ENCODE data around the gene PPFIBP1. TPM values are rescaled to one million over a fixed set of nuclear protein-coding genes. Genes with fewer than 3 reads are reported as not detected.
A peak's percentile ranks its signal among the peaks of the same experiment; 100 is the strongest.

Gene PPFIBP1
- total and polyA plus RNA-seq, 8 donors: 6.6 to 254 (median 50.0) TPM

DNA sequence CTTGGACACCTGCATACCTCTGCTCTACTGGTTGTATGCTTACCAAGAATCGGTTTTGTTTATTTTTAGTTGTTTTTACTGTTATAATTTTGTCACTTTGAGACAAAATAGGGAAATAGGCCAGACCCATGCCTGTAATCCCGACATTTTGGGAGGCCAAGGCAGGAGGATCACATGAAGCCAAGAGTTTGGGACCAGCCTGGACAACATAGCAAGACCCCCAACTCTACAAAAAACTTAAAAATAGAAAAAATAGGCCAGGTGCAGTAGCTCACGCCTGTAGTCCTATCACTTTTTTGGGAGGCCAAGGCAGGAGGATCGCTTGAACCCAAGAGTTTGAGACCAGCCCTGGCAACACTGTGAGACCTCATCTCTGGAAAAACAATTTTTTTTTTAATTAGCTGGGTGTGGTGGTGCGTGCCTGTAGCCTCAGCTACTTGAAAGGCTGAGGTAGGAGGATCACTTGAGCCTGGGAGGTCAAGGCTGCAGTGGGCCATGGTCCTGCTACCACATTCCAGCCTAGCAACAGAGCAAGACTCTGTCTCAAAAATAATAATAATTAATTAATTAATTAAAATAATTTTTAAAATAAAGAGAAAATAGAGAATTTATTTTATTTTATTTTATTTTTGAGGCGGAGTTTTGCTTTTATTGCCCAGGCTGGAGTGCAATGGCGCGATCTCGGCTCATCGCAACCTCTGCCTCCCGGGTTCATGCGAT, 185.4 kb downstream of the PPFIBP1 start:
- 58 to 86% (median 81%) methylated on average over 12 of the region's 12 CpGs for WGBS, 5 donors
- H3K36me3 ChIP-seq: peaks cover 0 to 7% (median 1%) of the 10 kb centered on the region in 4 donors
- H3K4me3 ChIP-seq: peak overlapping the region; percentile 73 to 97 (median 90)
- peaks cover 12 to 29% (median 26%) of the 10 kb centered on the region in 4 donors for H3K4me1 ChIP-seq
- TF ChIP-seq POLR2AphosphoS5 (IDR thresholded peaks at IDR 0.05): no peak
- TF ChIP-seq, protein P1, sequence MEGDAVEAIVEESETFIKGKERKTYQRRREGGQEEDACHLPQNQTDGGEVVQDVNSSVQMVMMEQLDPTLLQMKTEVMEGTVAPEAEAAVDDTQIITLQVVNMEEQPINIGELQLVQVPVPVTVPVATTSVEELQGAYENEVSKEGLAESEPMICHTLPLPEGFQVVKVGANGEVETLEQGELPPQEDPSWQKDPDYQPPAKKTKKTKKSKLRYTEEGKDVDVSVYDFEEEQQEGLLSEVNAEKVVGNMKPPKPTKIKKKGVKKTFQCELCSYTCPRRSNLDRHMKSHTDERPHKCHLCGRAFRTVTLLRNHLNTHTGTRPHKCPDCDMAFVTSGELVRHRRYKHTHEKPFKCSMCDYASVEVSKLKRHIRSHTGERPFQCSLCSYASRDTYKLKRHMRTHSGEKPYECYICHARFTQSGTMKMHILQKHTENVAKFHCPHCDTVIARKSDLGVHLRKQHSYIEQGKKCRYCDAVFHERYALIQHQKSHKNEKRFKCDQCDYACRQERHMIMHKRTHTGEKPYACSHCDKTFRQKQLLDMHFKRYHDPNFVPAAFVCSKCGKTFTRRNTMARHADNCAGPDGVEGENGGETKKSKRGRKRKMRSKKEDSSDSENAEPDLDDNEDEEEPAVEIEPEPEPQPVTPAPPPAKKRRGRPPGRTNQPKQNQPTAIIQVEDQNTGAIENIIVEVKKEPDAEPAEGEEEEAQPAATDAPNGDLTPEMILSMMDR (IDR thresholded peaks at IDR 0.05): no peak
- no peak for DNase-seq
- intact Hi-C loops (cut with DNase I; ENCODE audit: low total_unique reads): no loop called here
- no peaks in the 10 kb centered on the region for H3K9me3 ChIP-seq
- no peaks in the 10 kb centered on the region for H3K27me3 ChIP-seq
- H3K27ac ChIP-seq: peak overlapping the region; percentile 75 to 90 (median 87)

DNA sequence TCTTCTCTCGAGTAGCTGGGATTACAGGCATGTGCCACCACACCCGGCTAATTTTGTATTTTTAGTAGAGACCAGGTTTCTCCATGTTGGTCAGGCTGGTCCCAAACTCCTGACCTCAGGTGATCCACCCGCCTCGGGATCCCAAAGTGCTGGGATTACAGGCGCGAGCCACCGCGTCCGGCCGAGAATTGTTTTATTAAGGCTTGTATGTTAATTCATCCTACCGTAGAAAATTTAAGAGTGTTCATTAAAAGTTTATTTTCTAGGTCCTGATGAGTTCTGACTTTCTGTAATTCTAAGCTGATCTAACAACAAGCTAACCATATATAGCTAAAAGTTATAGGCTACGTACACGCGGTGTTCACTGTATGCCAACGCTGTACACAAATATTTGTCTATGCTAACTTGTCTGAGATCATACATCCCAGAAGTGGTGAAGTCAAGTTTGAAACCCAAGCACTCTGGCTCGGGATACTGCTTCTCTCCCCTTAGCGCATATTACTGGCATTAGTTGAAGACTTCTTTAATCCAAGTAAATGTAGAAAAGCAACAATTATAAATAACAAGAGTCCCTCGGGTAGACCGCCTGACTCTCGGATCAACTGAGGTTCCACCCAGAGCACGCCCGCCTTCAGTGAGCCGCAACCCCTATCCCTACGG, 186.1 kb downstream of the PPFIBP1 start:
- peaks cover 12 to 29% (median 26%) of the 10 kb centered on the region in 4 donors for H3K4me1 ChIP-seq
- peak in 1 of 2 donors; percentile 83 for DNase-seq

DNA sequence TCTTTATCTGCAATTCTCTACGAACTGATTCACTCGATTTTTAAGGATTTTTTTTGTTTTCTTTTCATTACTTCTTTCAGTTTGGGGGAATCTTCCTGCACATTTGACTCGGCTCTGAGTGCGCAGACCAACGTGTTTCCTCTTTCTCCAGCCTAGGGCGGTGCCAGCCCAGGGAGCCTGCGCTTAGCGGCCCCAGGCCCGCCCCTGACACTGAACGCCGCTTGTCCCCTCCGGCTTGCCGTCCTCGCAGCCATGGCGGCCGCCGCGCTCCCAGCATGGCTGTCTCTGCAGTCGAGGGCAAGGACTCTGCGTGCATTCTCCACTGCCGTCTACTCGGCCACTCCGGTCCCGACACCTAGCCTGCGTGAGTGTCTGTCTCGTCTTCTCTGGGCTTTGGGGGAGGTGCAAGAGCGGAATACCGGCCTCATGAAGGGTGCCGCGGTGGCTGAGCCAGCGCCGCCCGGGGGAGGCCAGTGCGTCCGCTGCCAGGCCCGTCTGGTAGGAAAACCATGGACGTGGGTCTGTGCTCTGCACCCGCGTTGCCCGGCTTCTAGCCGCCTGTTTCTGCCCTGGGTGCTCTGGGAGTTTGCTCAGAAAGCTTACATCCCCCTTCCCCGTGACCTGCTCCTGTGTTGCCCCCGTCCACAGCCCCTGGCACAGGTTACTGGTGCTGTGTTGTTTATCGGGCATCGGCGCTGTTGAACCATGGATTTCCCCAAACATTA, 186.7 kb downstream of the PPFIBP1 start, which contains the start of gene MRPS35:
MRPS35 (plus strand) TSS at position 241 of the 725 bp plus-strand sequence; CDS start at position 253, 12 bp downstream.
- H3K4me1 ChIP-seq: peaks cover 12 to 29% (median 26%) of the 10 kb centered on the region in 4 donors
- intact Hi-C loops (cut with DNase I; ENCODE audit: low total_unique reads): no loop called here
- H3K36me3 ChIP-seq: peaks cover 10 to 19% (median 13%) of the 10 kb centered on the region in 4 donors
- H3K4me3 ChIP-seq: peak within 1 kb of the TSS; percentile 73 to 97 (median 90)
- no peaks in the 10 kb centered on the region for H3K27me3 ChIP-seq
- no peaks in the 10 kb centered on the region for H3K9me3 ChIP-seq
- peak; percentile 92 to 98 for DNase-seq
- H3K27ac ChIP-seq: peak within 1 kb of the TSS; percentile 80 to 90 (median 87)
- 0 to 1% (median 1%) methylated on average over 45 to 46 of the region's 46 CpGs for WGBS, 5 donors
- TF ChIP-seq, protein P1 (IDR thresholded peaks at IDR 0.05): no peak
- peak in 1 of 4 donors; percentile 21 for TF ChIP-seq POLR2A (IDR thresholded peaks at IDR 0.05)
- TF ChIP-seq POLR2AphosphoS5 (IDR thresholded peaks at IDR 0.05): peak; percentile 93 to 98 (median 95)
- peak; percentile 18 for TF ChIP-seq EP300 (IDR thresholded peaks at IDR 0.05)

More for the DNA sequence above, 186.1 kb downstream of the PPFIBP1 start:
- Histone ChIP-seq H3K36me3 (peaks cover 3 to 14% (median 6%) of the 10 kb centered on the region in 4 donors), H3K4me3 (peak overlapping the region; percentile 73 to 97 (median 90)), H3K9me3 (no peaks in the 10 kb centered on the region), H3K27me3 (no peaks in the 10 kb centered on the region), H3K27ac (peak overlapping the region; percentile 80 to 90 (median 87))
- intact Hi-C loops (cut with DNase I; ENCODE audit: low total_unique reads): no loop called here
- TF ChIP-seq, protein P1 (IDR thresholded peaks at IDR 0.05): no peak
- no peak for TF ChIP-seq POLR2AphosphoS5 (IDR thresholded peaks at IDR 0.05)
- no peak for TF ChIP-seq POLR2A (IDR thresholded peaks at IDR 0.05)
- no peak for TF ChIP-seq EP300 (IDR thresholded peaks at IDR 0.05)
- WGBS, 5 donors: 4 to 18% (median 11%) methylated on average over 24 of the region's 24 CpGs

DNA sequence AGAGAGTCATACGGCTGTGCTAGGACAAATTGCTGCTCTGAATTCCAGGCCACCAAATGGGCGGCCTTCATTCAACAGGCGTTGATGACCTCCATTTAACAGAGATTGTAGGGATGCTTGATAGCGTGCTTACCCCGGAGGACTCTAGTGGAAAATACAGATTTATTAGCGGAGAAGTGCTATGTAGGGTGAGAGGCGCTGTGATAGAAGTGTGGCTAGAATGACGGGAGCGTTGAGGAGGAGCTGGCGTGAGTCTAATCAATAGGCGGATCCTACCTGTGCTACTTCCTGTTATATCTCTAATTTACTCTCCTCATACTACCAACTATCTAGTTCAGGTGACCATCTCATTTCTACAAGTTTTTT, 187.3 kb downstream of the PPFIBP1 start:
- peaks cover 12 to 23% (median 18%) of the 10 kb centered on the region in 4 donors for H3K36me3 ChIP-seq
- H3K4me1 ChIP-seq: peaks cover 12 to 29% (median 26%) of the 10 kb centered on the region in 4 donors
- WGBS, 5 donors: 0 to 3% (median 1%) methylated on average over 11 of the region's 11 CpGs
- no peaks in the 10 kb centered on the region for H3K27me3 ChIP-seq
- peak overlapping the region; percentile 80 to 90 (median 87) for H3K27ac ChIP-seq
- H3K9me3 ChIP-seq: no peaks in the 10 kb centered on the region
- no peak for TF ChIP-seq POLR2AphosphoS5 (IDR thresholded peaks at IDR 0.05)
- no peak for TF ChIP-seq POLR2A (IDR thresholded peaks at IDR 0.05)
- no peak for TF ChIP-seq EP300 (IDR thresholded peaks at IDR 0.05)
- H3K4me3 ChIP-seq: peak overlapping the region; percentile 73 to 97 (median 90)
- DNase-seq: peak in 1 of 2 donors; percentile 38
- intact Hi-C loops (cut with DNase I; ENCODE audit: low total_unique reads): no loop called here

Measured in stomach (tissue), 9 donors.